CD4-positive, alpha-beta T cell treated with Interferon alpha-2 for 1 hour (primary cell): Measurements from ENCODE around the gene ASAH2.
"Not testable (repeated sequence)": the region's sequence is repeated elsewhere in the genome, so short reads cannot be mapped to it uniquely, and the experiment has no call there.

Experiments
- DNase-seq, 2 donors: peaks; one replicate each; pipeline ENCODE4 v3.0.0-alpha.2; 2020 to 2022

Gene ASAH2

DNA sequence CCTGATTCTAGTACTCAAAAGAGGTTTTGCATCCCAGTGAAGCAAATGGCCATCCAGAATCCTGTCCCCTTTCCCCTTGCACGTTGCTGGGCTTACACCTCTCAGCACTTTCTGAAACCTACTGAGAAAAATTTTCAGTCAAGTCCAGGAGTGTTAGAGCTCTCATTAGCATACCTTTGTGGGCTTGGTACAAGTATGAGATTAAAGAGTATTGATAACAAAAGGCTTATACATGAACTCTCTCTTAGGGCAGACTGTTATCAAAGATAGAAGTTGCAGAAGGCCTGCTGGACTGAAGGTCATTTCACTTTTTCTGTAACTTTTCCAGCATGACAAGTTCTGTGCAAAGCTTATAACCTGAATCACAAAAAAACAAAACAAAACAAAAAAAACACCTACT is at the start of gene ASAH2:
Gene ASAH2 (minus strand): TSS at position 123 of the 400 bp plus-strand sequence. CDS start 2,906 bp downstream, outside the sequence.
- DNase-seq = no peak

DNA sequence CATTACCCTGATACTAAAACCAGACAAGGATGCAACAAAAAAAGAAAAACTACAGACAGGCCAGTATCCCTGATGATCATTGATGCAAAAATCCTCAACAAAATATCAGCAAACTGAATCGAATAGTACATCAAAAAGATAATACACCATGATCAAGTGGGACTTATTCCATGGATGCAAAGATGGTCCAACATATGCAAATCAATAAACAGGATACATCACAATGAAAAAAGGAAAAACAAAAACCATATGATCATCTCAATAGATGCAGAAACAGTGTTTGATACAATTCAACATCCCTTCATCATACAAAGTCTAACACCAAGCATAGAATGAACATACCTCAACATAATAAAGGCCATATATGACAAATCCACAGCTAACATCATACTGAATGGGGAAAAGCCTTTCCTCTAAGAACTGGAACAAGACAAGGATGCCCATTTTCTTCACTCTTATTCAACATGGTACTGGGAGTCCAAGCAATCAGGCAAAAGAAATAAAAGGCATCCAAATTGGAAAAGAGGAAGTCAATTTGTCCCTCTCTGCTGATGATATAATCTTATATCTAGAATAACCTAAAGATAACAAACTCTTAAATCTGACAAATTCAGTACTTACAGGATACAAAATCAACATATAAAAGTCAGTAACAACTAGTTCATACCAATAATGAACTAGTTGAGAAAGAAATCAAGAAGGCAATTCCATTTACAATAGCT is 48.8 kb upstream of the ASAH2 start:
- DNase-seq = no peak

DNA sequence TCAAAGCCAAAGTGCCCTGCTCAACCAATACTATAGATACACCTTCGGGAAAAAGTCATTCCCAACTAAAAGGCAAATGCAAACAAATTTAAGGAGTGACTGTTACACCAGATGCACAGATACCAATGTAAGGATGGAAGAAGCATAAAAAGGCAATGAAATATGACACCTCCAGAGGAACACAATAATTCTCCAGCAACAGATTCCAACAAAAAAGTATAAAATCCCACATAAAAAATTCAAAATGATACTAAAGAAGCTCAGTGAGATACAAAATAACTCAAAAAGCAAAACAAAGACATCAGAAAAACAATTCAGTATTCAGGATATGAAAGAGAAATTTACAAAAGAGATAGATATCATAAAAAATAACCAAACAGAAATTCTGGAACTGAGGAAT is 44.1 kb upstream of the ASAH2 start:
- no peak for DNase-seq

DNA sequence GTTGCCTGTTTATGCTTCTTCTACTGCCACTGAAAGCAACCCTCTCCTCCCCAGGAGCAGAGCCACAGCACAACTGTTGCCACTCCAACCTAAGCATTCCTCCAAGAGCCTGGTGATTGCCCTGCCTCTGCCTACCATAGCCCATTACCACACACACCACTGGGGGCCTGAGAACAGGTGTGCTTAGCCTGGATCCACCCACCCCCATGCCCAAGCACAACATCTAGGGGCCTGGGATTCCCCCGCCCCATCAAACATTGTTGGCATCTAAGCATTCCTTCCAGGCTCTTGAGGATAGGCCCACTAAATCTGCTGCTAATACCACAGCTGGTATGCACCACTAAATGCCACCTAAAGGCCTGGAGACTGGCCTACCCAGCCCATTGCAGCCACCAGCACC is 43.3 kb upstream of the ASAH2 start:
- DNase-seq = no peak

DNA sequence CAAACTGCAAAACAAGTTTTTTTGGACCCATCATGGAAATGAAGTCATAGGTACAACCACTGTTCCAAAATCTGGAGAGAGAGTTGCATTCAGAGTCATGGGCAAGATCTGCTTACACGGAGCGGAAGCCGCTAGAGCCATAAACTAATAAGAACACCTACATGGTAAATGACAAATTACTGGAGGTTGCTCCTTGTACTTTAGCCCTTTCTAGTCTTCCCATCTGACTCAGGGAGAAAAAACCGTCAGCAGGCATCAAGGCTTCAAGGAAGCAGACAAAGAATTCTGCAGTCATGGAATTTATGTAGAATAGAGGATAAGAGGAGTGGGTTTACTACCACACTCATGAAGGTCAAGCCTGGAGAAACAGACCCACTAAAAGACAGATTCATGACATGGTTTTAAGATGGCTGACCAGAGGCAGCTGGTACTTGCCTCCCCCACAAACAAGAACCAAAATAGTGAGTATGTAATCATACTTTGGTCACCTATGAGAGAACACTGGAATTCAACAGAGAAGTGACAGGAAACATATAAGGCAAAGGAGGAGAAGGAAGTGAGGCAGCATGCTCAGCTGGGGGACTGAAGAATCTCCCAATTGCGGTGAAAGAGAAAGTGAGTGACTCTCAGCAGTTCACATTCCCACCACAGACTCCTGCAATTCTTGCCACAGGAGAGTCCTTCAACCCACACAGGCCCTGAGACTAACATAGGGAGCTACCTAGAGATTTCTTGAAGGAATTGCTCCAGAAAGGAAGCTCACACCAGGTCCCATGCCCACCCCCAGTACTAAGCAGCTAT is 42.4 kb upstream of the ASAH2 start:
- no peak for DNase-seq

DNA sequence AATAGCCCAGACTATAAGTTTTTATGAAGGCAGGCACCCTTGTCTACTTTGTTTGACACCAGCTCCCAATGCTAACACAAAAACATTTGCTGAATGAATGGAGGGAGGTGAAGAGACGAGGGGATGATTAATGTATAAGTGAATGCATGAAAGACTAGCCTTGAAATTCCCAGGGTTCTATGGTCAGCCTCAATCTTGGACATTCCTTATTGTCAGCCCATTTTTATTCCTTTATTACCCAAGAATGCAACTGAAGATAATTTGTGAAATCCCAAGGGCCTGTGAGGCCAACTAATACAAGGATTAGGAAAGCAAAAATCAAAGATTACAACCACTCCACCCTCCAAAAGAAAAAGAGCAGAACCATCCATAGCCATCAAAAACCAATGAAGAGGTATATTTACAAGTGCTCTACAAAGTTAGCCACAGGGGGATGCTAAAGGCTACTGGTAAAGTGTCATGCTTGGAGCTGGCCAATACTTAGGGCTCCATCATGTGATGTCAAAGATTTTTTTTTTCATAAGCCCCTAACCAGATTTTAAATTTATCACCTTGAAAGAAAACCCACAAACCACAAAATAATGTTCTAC is 40.0 kb upstream of the ASAH2 start:
- no peak for DNase-seq

DNA sequence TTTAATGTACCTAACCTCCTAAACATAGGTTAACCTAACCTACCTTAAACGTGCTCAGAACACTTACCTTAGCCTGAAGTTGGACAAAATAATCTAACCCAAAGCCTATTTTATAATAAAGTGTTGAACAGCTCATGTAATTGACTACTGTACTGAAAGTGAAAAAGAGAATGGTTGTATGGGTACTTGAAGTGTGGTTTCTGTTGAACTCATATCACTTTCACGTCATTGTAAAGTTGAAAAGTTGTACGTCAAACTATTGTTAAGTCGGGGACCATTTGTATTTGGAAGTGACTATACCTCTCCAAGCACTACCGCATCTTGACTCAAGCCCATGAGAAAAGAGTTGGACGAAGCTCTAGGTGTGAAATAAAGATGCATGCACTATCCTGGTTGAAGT is 37.9 kb upstream of the ASAH2 start:
- no peak for DNase-seq

DNA sequence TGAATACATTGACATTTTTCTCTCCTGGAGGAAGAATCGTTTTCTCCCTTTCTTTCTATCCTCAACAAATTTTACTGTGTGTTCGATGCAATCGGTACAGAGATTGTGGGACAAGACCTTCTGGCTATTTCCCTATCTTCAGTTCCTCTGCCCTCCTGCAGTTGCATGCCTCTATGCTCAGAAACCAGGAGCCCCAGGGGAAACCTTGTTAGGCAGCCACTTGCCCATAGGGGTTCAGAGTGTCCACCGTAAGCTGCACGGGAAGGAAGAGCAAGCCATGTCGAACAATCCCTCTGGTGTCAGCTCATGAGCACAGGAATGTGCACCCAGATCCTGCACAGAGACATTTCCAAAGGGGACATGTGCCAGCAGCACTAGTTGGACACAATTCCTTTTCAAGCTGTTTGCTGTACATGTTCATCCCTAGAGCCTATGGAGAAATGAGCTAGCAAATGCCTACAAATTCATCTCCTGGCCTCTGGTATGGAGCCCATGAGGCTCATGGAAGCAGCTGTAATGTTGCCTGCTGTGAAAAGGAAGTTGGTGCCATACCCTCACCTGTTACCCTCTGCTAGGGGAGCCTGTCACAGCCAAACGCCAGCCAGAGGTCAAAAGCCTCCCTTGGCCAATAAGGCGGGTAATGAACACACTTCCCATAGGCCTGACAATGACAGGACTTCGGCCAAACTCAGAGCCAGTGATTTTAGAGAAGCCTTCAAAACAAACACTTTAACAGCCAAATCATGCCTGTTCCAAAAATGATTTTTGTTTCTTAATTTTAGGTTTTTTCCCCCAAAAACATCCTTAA is 35.9 kb upstream of the ASAH2 start:
- no peak for DNase-seq

DNA sequence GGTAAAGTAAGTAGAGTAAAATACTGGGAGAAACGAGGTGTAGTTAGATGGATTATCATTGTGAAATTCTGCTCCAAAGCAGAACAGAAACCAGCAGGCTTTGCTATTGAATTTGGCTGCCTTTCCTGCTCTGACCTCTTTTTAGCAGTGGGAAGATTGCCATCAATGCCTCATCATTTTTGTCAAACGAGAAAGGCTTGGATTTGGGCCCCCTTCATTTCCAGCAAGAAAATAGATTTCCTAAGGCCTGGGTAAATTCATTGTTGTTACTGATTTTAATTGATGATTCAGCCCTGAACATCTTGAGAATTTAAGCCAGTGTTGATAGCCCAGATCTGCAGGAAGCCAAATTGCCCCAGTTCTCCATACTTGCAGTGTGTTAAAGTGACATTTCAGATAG is 35.2 kb upstream of the ASAH2 start:
- DNase-seq = no peak

DNA sequence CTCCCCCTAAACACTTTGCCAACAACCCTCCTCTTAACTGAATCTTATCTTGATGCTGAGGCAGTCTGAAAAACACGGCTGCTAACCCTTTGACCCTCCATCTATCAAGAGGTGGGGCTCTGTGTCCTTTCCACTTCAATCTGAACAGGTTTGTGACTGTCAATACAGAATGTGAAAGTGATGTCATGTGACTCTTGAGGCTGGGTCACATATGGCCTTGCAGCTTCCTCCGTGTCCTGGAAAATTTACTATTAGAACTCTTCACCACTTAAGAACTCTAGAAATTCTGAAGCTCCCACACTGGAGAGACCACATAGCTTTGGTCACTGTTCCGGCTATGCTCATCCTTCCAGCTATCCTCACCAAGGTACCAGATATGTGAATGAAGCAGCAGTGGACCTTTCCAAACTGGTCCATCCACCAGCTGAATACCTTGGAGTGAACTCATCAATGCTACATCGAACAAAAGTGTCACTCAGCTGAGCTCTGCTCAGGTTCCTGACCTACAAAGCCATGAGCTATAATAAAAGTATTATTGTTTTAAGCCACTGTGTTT is 30.7 kb upstream of the ASAH2 start:
- DNase-seq = no peak

DNA sequence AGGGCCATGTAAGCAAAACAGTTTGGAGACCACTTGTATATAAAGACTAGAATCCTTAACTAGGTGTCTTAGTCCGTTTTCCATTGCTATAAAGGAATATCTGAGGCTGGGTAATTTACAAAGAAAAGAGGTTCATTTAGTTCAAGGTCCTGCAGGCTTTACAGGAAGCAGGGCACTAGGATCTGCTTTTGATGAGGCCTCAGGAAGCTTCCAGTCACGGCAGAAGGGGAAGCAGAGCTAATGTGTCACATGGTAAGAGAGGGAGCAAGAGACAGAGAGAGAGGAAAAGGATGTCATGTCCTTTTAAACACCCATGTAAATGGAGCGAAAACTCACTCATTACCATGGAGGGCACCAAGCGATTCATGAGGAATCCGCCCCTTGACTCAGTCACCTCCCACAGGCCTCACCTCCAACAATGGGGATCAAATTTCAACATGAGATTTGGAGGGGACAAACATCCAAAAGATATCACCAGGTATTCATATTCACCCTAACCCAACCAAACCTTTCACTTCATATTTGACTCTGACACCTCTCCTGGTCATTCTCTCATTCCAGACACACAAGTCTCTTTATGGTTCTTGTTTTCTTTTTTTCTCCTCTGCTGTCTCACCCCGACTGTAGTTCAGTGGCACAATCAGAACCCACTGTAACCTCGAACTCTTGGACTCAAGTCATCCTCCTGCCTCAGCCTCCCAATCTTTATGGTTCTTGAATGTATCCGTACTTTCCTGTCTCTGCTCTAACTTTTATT is 30.1 kb upstream of the ASAH2 start:
- DNase-seq = no peak

DNA sequence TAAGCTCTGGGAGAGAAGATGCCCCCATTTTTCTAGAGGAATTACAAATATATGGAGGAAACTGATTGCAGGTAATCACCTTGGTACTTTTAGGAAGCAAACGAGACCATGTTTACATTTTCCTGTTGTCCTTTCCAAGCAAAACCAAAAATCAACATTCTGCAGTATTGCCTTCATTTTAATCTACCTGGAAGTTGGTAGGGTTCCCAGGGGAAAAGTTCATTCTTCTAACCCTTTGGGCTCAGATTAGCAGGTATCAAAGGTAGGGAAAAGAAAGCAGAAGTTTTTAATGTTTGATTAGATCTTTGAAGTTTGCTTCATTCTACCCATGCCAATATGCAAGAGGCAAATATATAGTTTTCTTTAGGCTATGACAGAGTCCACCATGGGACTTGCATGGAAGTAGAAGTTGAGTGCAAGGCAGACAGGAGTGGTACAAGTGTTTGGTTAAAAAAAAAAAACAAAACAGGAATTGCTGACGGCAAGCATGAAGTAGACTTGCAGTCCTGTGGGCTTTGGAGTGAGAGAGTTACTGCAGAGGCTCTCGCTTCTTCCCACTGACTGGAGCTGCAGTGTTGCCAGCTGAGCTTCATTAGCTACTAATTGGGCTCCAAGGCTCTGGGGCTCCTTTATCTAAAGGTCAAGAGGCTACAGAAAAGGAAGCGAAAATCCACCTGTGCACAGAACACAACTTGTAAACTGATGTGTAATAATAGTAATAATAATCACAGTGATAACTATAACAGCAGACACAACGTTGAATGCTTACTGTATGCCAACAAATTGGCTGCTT is 28.9 kb upstream of the ASAH2 start:
- no peak for DNase-seq

DNA sequence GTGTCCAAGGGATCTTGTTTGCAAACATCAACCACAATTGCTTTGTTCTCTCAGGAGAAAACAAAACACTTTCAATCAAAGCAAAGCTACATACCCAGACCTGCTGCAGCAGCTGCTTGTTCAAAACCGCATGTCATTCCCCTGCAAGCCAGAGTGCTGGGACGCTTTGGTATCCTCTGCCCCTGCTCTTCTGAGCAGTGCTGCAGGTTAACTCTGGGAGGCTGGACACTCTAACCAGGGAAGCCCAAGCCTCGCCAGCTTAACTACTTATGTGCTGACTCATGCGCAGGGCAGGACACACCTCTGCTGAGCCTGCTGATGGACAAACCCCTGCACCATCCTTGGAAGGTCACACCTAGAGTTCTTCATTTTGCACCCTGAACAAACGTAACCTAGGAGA is 28.2 kb upstream of the ASAH2 start:
- DNase-seq = no peak

DNA sequence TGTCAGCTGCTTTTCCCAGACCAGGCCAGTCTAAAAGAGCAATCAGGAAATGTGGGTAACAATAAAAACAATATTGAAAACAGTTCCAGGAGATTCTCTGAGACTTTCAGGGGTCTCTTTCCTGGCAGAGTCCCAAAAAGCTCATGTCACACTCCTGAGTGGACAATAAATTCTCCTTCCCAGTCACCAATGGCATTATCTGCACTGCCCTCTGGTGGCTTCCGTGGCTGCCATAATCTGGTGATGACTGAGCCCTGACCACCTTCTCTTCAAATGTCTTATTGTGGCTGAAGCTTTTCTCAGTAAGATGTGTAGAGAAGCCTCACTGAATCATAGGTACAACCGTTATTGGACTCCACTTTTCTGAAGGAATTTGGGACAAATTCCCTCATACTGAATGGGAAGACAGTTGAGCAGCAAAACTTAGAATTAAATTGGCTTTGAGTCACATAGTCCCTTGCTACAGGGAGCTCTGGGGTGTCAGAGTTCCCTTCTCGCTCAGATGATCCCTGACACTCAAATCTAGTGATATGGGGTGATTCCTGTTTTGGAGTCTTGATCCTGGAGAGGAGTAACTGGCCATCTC is 24.4 kb upstream of the ASAH2 start:
- DNase-seq = peak; percentile 26 to 44

DNA sequence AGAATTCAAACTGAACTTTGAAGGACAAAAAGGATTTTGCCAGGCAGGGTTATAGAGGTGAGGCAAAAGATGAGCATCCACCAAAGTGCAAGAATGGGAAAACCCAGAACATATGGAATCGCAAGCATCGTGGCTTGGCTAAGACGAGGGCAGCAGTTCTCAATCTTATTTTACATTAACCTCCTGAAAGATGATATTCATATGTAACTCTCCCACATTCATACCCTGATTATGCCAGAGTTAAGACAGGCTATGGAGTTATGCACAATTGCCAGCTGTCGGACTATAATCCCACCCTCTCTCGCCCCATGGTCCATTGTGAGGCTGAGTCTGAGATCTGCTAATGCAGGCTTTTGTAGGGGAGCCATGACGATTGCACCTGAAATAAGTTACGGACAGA is 21.2 kb upstream of the ASAH2 start:
- no peak for DNase-seq

DNA sequence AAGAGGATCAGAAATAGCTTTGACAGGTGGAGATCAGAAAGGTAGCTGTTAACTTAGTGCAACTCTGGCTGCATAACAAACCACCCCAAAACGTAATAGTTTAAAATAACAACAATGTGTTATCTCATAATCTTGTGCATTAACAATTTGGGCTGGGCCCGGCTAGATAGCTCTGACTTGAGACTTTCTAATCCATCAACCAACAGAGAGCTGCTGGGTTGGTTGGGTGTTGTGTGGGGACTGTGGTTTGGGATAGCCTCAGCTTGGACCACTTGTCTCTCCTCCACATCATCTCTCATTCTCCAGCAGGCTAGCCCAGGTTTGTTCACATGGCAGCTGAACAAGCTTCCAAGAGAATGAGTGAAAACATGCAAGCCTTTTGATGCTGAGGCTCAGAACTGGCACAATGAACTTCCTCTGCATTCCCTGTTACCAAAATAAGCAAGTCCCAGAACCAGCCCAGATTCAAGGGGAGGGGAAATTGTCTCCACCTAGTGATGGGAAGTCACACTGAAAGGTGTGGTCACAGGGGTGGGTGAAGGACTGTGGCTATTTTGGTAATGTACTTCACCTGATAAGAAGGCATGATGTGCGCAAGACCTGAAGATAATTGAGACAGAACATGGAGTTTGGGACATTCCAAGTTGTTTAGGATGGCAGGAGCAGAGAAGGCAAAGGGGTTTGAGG is 20.4 kb upstream of the ASAH2 start:
- DNase-seq = no peak

DNA sequence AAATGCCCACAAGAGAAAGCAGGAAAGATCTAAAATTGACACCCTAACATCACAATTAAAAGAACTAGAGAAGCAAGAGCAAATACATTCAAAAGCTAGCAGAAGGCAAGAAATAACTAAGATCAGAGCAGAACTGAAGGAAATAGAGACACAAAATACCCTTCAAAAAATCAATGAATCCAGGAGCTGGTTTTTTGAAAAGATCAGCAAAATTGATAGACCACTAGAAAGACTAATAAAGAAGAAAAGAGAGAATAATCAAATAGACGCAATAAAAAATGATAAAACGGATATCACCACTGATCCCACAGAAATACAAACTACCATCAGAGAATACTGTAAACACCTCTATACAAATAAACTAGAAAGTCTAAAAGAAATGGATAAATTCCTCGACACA is 16.6 kb upstream of the ASAH2 start:
- DNase-seq = not testable (repeated sequence)

DNA sequence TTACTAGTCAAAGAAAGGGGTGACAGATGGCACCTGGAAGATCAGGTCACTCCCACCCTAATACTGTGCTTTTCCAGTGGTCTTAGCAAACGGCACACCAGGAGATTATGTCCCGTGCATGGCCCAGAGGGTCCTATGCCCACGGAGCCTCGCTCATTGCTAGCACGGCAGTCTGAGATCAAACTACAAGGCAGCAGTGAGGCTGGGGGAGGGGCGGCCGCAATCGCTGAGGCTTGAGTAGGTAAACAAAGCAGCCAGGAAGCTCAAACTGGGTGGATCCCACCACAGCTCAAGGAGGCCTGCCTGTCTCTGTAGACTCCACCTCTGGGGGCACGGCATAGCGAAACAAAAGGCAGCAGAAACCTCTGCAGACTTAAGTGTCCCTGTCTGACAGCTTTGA is 11.3 kb upstream of the ASAH2 start:
- peak in 1 of 2 donors; percentile 33 for DNase-seq

DNA sequence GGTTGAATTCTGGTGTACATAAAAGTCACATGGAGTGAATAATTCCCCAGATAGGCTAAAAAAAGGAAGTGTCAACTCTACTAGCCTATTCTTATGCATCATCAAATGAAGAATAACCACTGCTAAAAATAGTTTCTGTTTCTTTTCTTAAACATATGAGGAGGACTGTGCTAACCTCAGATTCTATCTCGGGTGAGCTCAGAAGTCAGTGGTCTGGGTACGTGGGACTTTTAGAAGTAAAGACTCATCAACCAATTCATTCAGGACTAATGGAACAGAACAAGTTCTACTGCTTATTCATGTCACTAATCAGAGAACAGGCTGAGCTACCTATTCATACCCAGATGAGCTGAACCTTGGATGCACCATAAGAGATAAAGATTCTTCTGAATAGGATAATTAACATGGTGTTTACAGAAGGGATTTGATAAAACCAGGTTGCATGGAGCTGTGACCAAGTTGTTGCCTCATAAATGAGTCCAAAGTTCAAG is 9.5 kb upstream of the ASAH2 start:
- DNase-seq = peak in 1 of 2 donors; percentile 33

DNA sequence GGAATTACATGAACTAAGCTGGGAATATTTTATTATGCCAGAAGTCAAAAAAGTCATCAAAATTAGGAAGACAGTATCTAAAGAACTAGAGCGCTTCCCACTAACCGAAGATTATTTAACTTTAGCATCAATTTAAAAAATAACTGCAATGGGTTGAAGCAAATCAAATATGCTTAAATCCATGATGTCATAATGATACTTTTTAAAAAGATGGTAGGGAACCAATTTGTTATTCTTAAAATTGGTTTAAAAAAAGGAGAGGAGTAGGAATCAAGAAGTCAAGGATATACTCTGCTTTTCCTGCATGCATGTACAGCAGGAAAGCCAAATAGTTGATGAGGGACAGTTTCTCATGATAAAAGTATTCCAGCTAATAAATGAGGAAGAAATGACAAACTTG is 3.2 kb upstream of the ASAH2 start:
- DNase-seq = no peak
